WERI-Rb-1 (cell line): ENCODE data around the gene USP4.
"Not testable (repeated sequence)": the region's sequence is repeated elsewhere in the genome, so short reads cannot be mapped to it uniquely, and the experiment has no call there.

Experiments used
- DNase-seq: peaks from one replicate; pipeline ENCODE4 v3.0.0-alpha.2; 2020
- H3K27ac ChIP-seq: fragments of 250-450 bp; sonication (Bioruptor Pico); 2 replicates; pipeline ENCODE4 v1.5.1; 2020; ENCODE audit warnings: mild to moderate bottlenecking, moderate library complexity
- H3K27me3 ChIP-seq: fragments of 250-450 bp; sonication (Bioruptor Pico); 2 replicates; pipeline ENCODE4 v1.5.1; 2021; ENCODE audit warnings: mild to moderate bottlenecking, low read depth, moderate library complexity; ENCODE audit not compliant: insufficient read depth, severe bottlenecking
- H3K36me3 ChIP-seq: fragments of 250-450 bp; sonication (Bioruptor Pico); 2 replicates; pipeline ENCODE4 v1.5.1; 2020; ENCODE audit warnings: mild to moderate bottlenecking, moderate library complexity
- H3K4me3 ChIP-seq: 2 replicates; pipeline ENCODE4 v1.5.1; 2011; ENCODE audit warnings: low read depth, mild to moderate bottlenecking, control low read depth, low read length
- H3K9me3 ChIP-seq: fragments of 250-450 bp; sonication (Bioruptor Pico); 2 replicates; pipeline ENCODE4 v1.5.1; 2021; ENCODE audit warnings: mild to moderate bottlenecking, moderate library complexity; ENCODE audit not compliant: severe bottlenecking
- TF ChIP-seq, protein P1 (sequence below): IDR thresholded peaks from 2 replicates; pipeline ENCODE4 v1.5.1; 2011; ENCODE audit warnings: low read depth, mild to moderate bottlenecking, control low read depth, inconsistent platforms, low read length

Gene USP4

DNA sequence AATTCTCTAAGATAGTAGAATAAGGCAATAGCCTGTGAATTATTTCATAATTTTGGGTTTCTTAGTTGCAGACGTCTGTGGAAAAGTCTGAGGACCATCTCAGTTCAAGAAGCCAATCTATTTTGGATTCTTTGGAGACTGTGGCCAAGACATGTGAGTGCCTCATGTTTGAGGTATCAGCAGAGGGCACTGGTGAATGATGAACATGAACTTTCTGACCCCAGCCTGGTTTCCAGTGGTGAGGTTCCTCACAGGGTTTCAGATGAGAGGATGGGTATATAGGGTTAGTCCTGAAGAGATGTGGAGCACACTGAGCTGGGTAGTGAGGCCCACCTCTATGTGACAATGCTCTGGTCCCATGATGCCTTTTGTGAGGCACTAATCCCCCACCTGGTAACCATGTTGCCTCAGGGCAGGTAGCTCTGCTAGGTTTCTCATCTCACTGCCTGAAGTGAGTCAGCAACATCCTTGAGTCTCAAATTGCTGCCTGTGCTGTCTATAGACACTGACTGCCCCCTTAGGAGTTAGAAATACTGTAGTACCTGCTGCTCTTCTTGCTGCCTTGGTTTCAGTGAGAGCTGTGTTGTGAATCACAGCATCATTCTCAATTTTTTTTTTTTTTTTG, 95.2 kb downstream of the USP4 start:
- TF ChIP-seq, protein P1, sequence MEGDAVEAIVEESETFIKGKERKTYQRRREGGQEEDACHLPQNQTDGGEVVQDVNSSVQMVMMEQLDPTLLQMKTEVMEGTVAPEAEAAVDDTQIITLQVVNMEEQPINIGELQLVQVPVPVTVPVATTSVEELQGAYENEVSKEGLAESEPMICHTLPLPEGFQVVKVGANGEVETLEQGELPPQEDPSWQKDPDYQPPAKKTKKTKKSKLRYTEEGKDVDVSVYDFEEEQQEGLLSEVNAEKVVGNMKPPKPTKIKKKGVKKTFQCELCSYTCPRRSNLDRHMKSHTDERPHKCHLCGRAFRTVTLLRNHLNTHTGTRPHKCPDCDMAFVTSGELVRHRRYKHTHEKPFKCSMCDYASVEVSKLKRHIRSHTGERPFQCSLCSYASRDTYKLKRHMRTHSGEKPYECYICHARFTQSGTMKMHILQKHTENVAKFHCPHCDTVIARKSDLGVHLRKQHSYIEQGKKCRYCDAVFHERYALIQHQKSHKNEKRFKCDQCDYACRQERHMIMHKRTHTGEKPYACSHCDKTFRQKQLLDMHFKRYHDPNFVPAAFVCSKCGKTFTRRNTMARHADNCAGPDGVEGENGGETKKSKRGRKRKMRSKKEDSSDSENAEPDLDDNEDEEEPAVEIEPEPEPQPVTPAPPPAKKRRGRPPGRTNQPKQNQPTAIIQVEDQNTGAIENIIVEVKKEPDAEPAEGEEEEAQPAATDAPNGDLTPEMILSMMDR = no peak
- Histone ChIP-seq H3K27ac (no peak overlapping the region), H3K36me3 (no peaks in the 10 kb centered on the region), H3K27me3 (no peaks in the 10 kb centered on the region), H3K9me3 (no peaks in the 10 kb centered on the region), H3K4me3 (no peak overlapping the region)
- no peak for DNase-seq

DNA sequence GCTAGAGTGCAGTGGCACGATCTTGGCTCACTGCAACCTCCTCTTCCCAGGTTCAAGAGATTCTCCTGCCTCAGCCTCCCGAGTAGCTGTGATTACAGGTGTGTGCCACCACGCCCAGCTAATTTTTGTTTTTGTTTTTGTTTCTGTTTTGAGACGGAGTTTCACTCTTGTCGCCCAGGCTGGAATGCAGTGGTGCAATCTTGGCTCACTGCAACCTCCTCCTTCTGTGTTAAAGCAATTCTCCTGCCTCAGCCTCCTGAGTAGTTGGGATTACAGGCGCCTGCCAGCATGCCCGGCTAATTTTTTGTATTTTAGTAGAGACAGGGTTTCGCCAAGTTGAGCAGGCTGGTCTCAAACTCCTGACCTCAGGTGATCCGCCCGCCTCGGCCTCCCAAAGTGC, 99.8 kb downstream of the USP4 start:
- DNase-seq, H3K4me3 ChIP-seq, H3K9me3 ChIP-seq, H3K27me3 ChIP-seq, H3K27ac ChIP-seq, H3K36me3 ChIP-seq: not testable (repeated sequence)

DNA sequence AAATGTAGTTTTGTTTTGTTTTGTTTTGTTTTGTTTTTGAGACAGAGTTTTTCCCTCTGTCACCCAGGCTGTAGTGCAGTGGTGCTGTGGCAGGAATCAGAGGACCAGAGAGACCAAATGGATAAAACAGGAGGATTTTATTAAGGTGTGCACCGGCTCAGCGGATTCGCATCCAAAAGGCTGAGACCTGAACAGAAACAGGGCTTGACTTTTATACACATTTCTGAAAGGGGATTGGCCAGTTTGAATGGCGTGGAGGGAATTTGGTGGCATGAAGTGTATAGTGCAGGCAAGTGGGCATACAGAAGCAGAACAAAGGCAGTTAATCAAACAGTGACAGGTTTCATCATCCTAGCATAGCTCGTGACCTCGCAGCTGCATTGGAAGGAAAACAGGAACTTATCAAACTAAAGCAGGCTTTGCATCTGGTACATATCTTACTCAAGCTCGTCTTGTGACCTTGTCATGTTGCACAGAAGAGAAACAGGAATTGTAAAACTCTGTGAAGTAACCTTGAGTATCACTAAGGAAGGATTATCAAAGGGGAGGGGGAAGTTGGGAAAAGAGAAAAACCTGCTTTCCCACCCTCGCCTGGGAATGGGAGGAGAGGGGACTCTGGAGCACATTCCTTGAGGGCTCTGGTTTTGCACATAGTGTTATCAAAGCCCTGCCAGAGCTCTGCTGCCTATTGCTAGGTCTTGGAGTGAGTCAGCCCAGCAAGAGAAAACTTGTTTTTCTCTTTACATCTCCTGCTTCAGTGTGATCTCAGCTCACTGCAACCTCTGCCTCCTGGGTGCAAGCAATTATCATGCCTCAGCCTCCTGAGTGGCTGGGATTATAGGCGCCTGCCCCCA, 101.4 kb downstream of the USP4 start:
- TF ChIP-seq, protein P1 = no peak
- Histone ChIP-seq H3K4me3 (no peak overlapping the region), H3K27me3 (no peaks in the 10 kb centered on the region), H3K36me3 (no peaks in the 10 kb centered on the region), H3K9me3 (peaks cover 18% of the 10 kb centered on the region), H3K27ac (no peak overlapping the region)
- no peak for DNase-seq

DNA sequence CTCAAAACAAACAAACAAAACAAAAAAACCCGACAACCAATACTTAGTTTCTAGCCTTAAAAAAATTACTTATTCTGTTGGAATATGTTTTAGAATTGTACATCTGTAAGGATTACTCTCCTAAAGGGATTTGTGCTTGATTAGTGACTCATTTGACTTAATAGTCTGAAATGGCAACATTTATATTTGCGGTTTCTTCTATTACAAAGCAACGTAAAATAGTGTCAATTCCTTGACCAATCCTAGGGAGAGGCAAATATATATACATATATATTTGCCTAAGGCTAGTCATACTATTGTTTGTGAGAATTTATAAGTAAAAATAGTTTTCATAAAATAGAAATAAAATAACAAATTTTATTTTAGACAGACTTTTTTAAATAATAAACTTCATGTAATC, 102.5 kb downstream of the USP4 start:
- no peaks in the 10 kb centered on the region for H3K27me3 ChIP-seq
- H3K27ac ChIP-seq = no peak overlapping the region
- DNase-seq = no peak
- no peaks in the 10 kb centered on the region for H3K36me3 ChIP-seq
- TF ChIP-seq, protein P1 = no peak
- H3K4me3 ChIP-seq = no peak overlapping the region
- H3K9me3 ChIP-seq = peaks cover 29% of the 10 kb centered on the region

DNA sequence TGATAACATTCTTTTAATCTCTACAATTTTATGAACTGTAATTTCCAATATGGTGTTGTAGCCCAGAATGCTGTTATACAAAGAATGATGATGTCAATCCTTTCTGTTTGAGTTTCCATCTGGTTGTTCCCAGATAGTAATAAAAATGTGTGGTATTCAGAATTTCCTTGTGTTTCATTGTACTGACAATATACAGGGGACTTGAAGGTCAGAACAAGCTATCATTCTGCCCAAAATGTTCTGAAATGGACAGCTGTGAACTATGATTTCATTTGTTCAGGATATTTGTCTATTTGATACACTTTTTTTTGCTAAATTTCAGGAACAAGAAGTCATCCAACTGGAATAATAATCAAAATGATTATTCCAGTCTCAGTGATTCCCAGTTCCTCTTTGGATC, 103.6 kb downstream of the USP4 start:
- Histone ChIP-seq H3K36me3 (no peaks in the 10 kb centered on the region), H3K27ac (no peak overlapping the region), H3K27me3 (no peaks in the 10 kb centered on the region), H3K9me3 (peaks cover 29% of the 10 kb centered on the region), H3K4me3 (no peak overlapping the region)
- TF ChIP-seq, protein P1 = no peak
- no peak for DNase-seq

DNA sequence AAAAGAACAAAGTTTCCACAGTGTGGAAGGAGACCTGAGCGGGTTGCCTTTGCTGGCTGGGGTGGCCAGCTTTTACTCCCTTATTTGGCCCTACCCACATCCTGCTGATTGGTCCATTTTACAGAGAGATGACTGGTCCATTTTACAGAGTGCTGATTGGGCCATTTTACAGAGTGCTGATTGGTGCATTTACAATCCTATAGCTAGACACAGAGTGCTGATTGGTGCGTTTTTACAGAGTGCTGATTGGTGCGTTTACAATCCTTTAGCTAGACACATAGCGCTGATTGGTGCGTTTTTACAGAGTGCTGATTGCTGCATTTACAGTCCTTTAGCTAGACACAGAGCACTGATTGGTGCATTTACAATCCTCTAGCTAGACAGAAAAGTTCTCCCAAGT, 111.0 kb downstream of the USP4 start:
- H3K36me3 ChIP-seq, H3K4me3 ChIP-seq, H3K27ac ChIP-seq, H3K27me3 ChIP-seq, DNase-seq: not testable (repeated sequence)
- H3K9me3 ChIP-seq = peaks cover 34% of the 10 kb centered on the region
